Stimulated activated CD8-positive, alpha-beta memory T cell treated with anti-CD3 and anti-CD28 coated beads, Interleukin-15, amount 100 ng/mL, for 24 hours (primary cell): Measurements from ENCODE around the gene NDRG2.
A peak's percentile ranks its signal among the peaks of the same experiment; 100 is the strongest.
"Not testable (repeated sequence)": the region's sequence is repeated elsewhere in the genome, so short reads cannot be mapped to it uniquely, and the experiment has no call there.

ENCODE experiments used
- DNase-seq: peaks from one replicate; pipeline ENCODE4 v3.0.0-alpha.2; 2020; ENCODE audit warnings: low read depth

NDRG2 gene

GRCh38 chr14:21009721-21010120, 15.1 kb downstream of the NDRG2 start:
- not testable (repeated sequence) for DNase-seq

- DNase-seq = no peak
Measured at GRCh38 chr14:21003788-21004346, 21.0 kb downstream of the NDRG2 start.

- no peak for DNase-seq
Measured at GRCh38 chr14:21001218-21001617, 23.6 kb downstream of the NDRG2 start.

- DNase-seq = no peak
Measured at GRCh38 chr14:20999591-20999990, 25.3 kb downstream of the NDRG2 start.

GRCh38 chr14:20998674-20999366, 26.0 kb downstream of the NDRG2 start, which contains the start of gene SLC39A2:
Gene SLC39A2, plus strand, starts transcription at chr14:20999293. Its CDS starts 154 bp downstream, at chr14:20999447.
- no peak for DNase-seq

GRCh38 chr14:20998139-20998538, 26.7 kb downstream of the NDRG2 start:
- DNase-seq = no peak

- DNase-seq = no peak
Measured at GRCh38 chr14:20997564-20997963, 27.3 kb downstream of the NDRG2 start.

GRCh38 chr14:20997115-20997514, 27.7 kb downstream of the NDRG2 start:
- no peak for DNase-seq

GRCh38 chr14:20996521-20996920, 28.3 kb downstream of the NDRG2 start:
- no peak for DNase-seq

GRCh38 chr14:20989787-20990600, 34.9 kb downstream of the NDRG2 start, which contains the start of gene METTL17:
Gene METTL17, plus strand, starts transcription at chr14:20989980. Its CDS starts 23 bp downstream, at chr14:20990003.
- DNase-seq = peak; percentile 59

- no peak for DNase-seq
Measured at GRCh38 chr14:20989471-20989786, 35.4 kb downstream of the NDRG2 start.

- no peak for DNase-seq
Measured at GRCh38 chr14:20988717-20989470, 36.0 kb downstream of the NDRG2 start.

GRCh38 chr14:20986811-20987210, 38.0 kb downstream of the NDRG2 start:
- DNase-seq = no peak

GRCh38 chr14:20985650-20986049, 39.2 kb downstream of the NDRG2 start:
- not testable (repeated sequence) for DNase-seq

- DNase-seq = no peak
Measured at GRCh38 chr14:20982646-20983369, 42.1 kb downstream of the NDRG2 start.

GRCh38 chr14:20980906-20981305, 44.0 kb downstream of the NDRG2 start:
- no peak for DNase-seq

- DNase-seq = no peak
Measured at GRCh38 chr14:20978687-20979086, 46.2 kb downstream of the NDRG2 start.

GRCh38 chr14:20976291-20976690, 48.6 kb downstream of the NDRG2 start:
- no peak for DNase-seq

GRCh38 chr14:20973501-20973900, 51.4 kb downstream of the NDRG2 start:
- DNase-seq = no peak

- no peak for DNase-seq
Measured at GRCh38 chr14:20971705-20972021, 53.2 kb downstream of the NDRG2 start.

GRCh38 chr14:20970983-20971704, 53.7 kb downstream of the NDRG2 start:
- DNase-seq = peak; percentile 75
